HUES48 (cell line): ENCODE results near the gene PRUNE2.
"Not testable (repeated sequence)": the region's sequence is repeated elsewhere in the genome, so short reads cannot be mapped to it uniquely, and the experiment has no call there.

Experiments
- H3K27ac ChIP-seq: one replicate; pipeline ENCODE4 v1.7.0; 2013; ENCODE audit warnings: low read depth, low read length, inconsistent platforms
- H3K27me3 ChIP-seq: 2 replicates; pipeline ENCODE4 v1.6.1; 2013; ENCODE audit warnings: mild to moderate bottlenecking, low read length; ENCODE audit not compliant: control insufficient read depth, insufficient read depth
- H3K36me3 ChIP-seq: 2 replicates; pipeline ENCODE4 v1.6.1; 2013; ENCODE audit warnings: low read length; ENCODE audit not compliant: control insufficient read depth, insufficient read depth
- H3K4me1 ChIP-seq: 2 replicates; pipeline ENCODE4 v1.6.1; 2013; ENCODE audit warnings: mild to moderate bottlenecking, low read length; ENCODE audit not compliant: control insufficient read depth, insufficient read depth
- H3K4me3 ChIP-seq: 2 replicates; pipeline ENCODE4 v1.5.1; 2013; ENCODE audit warnings: mild to moderate bottlenecking, low read depth, low read length
- H3K9ac ChIP-seq: 2 replicates; pipeline ENCODE4 v1.6.1; 2013; ENCODE audit warnings: mild to moderate bottlenecking, low read depth, low read length, moderate library complexity
- H3K9me3 ChIP-seq: 2 replicates; pipeline ENCODE4 v1.6.1; 2013; ENCODE audit warnings: low read length; ENCODE audit not compliant: control insufficient read depth, insufficient read depth

Gene PRUNE2

GRCh38 chr9:76758476-76758875 lies 147.4 kb downstream of the PRUNE2 start:
- no peak overlapping the region for H3K4me3 ChIP-seq
- no peaks in the 10 kb centered on the region for H3K36me3 ChIP-seq
- no peaks in the 10 kb centered on the region for H3K9me3 ChIP-seq
- H3K9ac ChIP-seq = no peak overlapping the region
- no peaks in the 10 kb centered on the region for H3K4me1 ChIP-seq
- H3K27me3 ChIP-seq = no peaks in the 10 kb centered on the region
- H3K27ac ChIP-seq = no peak overlapping the region

- Histone ChIP-seq H3K27me3 (no peaks in the 10 kb centered on the region), H3K36me3 (no peaks in the 10 kb centered on the region), H3K27ac (no peak overlapping the region), H3K4me1 (no peaks in the 10 kb centered on the region), H3K9me3 (no peaks in the 10 kb centered on the region), H3K4me3 (no peak overlapping the region), H3K9ac (no peak overlapping the region)
Measured at GRCh38 chr9:76756941-76757673, 148.8 kb downstream of the PRUNE2 start.

GRCh38 chr9:76756268-76756640 lies 149.7 kb downstream of the PRUNE2 start:
- Histone ChIP-seq H3K4me1 (no peaks in the 10 kb centered on the region), H3K9me3 (no peaks in the 10 kb centered on the region), H3K36me3 (no peaks in the 10 kb centered on the region), H3K27ac (no peak overlapping the region), H3K4me3 (no peak overlapping the region), H3K27me3 (no peaks in the 10 kb centered on the region), H3K9ac (no peak overlapping the region)

- Histone ChIP-seq H3K27me3 (no peaks in the 10 kb centered on the region), H3K27ac (no peak overlapping the region), H3K4me3 (no peak overlapping the region), H3K9me3 (no peaks in the 10 kb centered on the region), H3K36me3 (no peaks in the 10 kb centered on the region), H3K4me1 (no peaks in the 10 kb centered on the region), H3K9ac (no peak overlapping the region)
Measured at GRCh38 chr9:76751001-76751400, 154.9 kb downstream of the PRUNE2 start.

- no peaks in the 10 kb centered on the region for H3K9me3 ChIP-seq
- H3K4me3 ChIP-seq = no peak overlapping the region
- no peak overlapping the region for H3K27ac ChIP-seq
- no peaks in the 10 kb centered on the region for H3K4me1 ChIP-seq
- H3K27me3 ChIP-seq = no peaks in the 10 kb centered on the region
- H3K36me3 ChIP-seq = no peaks in the 10 kb centered on the region
- H3K9ac ChIP-seq = no peak overlapping the region
Measured at GRCh38 chr9:76744336-76744735, 161.6 kb downstream of the PRUNE2 start.

GRCh38 chr9:76743931-76744330 lies 162.0 kb downstream of the PRUNE2 start:
- Histone ChIP-seq H3K4me1 (no peaks in the 10 kb centered on the region), H3K36me3 (no peaks in the 10 kb centered on the region), H3K27me3 (no peaks in the 10 kb centered on the region), H3K27ac (no peak overlapping the region), H3K4me3 (no peak overlapping the region), H3K9ac (no peak overlapping the region), H3K9me3 (no peaks in the 10 kb centered on the region)

- H3K4me1 ChIP-seq, H3K36me3 ChIP-seq, H3K9ac ChIP-seq, H3K27ac ChIP-seq, H3K4me3 ChIP-seq, H3K27me3 ChIP-seq, H3K9me3 ChIP-seq: not testable (repeated sequence)
Measured at GRCh38 chr9:76742890-76743289, 163.0 kb downstream of the PRUNE2 start.

- no peak overlapping the region for H3K4me3 ChIP-seq
- H3K4me1 ChIP-seq = no peaks in the 10 kb centered on the region
- no peaks in the 10 kb centered on the region for H3K36me3 ChIP-seq
- no peak overlapping the region for H3K9ac ChIP-seq
- H3K9me3 ChIP-seq = no peaks in the 10 kb centered on the region
- no peak overlapping the region for H3K27ac ChIP-seq
- no peaks in the 10 kb centered on the region for H3K27me3 ChIP-seq
Measured at GRCh38 chr9:76741524-76741923, 164.4 kb downstream of the PRUNE2 start.

- Histone ChIP-seq H3K36me3 (no peaks in the 10 kb centered on the region), H3K9me3 (no peaks in the 10 kb centered on the region), H3K4me1 (no peaks in the 10 kb centered on the region), H3K4me3 (no peak overlapping the region), H3K27me3 (no peaks in the 10 kb centered on the region), H3K9ac (no peak overlapping the region), H3K27ac (no peak overlapping the region)
Measured at GRCh38 chr9:76738402-76738801, 167.5 kb downstream of the PRUNE2 start.

- H3K27me3 ChIP-seq = no peaks in the 10 kb centered on the region
- no peak overlapping the region for H3K9ac ChIP-seq
- H3K9me3 ChIP-seq = no peaks in the 10 kb centered on the region
- no peak overlapping the region for H3K27ac ChIP-seq
- H3K4me1 ChIP-seq = no peaks in the 10 kb centered on the region
- no peak overlapping the region for H3K4me3 ChIP-seq
- H3K36me3 ChIP-seq = no peaks in the 10 kb centered on the region
Measured at GRCh38 chr9:76737154-76737902, 168.6 kb downstream of the PRUNE2 start.

- no peak overlapping the region for H3K27ac ChIP-seq
- no peak overlapping the region for H3K4me3 ChIP-seq
- H3K9me3 ChIP-seq = no peaks in the 10 kb centered on the region
- no peaks in the 10 kb centered on the region for H3K36me3 ChIP-seq
- no peak overlapping the region for H3K9ac ChIP-seq
- H3K4me1 ChIP-seq = no peaks in the 10 kb centered on the region
- H3K27me3 ChIP-seq = no peaks in the 10 kb centered on the region
Measured at GRCh38 chr9:76734716-76735115, 171.2 kb downstream of the PRUNE2 start.
